Fibroblast of lung (primary cell): Measurements from ENCODE around the gene TSGA10IP. TPM values are rescaled to one million over a fixed set of nuclear protein-coding genes. Genes with fewer than 3 reads are reported as not detected.

Experiments used
- DNase-seq, 2 donors: peaks; one replicate each; pipeline versions ENCODE4 v3.0.0 to v3.0.0-alpha.2; 2010; ENCODE audit warnings: low read depth in 2 of 2
- H2AFZ ChIP-seq: 2 replicates; pipeline ENCODE4 v1.5.1; 2012; ENCODE audit warnings: low read length, control low read depth, inconsistent platforms
- H3K27ac ChIP-seq: 2 replicates; pipeline ENCODE4 v1.5.1; 2011; ENCODE audit warnings: low read length, control low read depth; ENCODE audit not compliant: insufficient read depth
- H3K27me3 ChIP-seq: 2 replicates; pipeline ENCODE4 v1.5.1; 2011; ENCODE audit warnings: mild to moderate bottlenecking, low read length; ENCODE audit not compliant: control insufficient read depth, insufficient read depth
- H3K36me3 ChIP-seq: 2 replicates; pipeline ENCODE4 v1.5.1; 2011; ENCODE audit warnings: low read length; ENCODE audit not compliant: control insufficient read depth, insufficient read depth
- H3K4me1 ChIP-seq: 2 replicates; pipeline ENCODE4 v1.5.1; 2011; ENCODE audit warnings: low read length; ENCODE audit not compliant: control insufficient read depth, insufficient read depth; ENCODE audit errors: extremely low read depth
- H3K4me2 ChIP-seq: 2 replicates; pipeline ENCODE4 v1.5.1; 2011; ENCODE audit warnings: low read length, control low read depth; ENCODE audit not compliant: insufficient read depth; ENCODE audit errors: extremely low read depth
- H3K4me3 ChIP-seq, 4 experiments: fragments of 200-600 bp in 1 of 4; sonication (generic) in 1 of 4; replicated peaks in 1 of 4; 2 replicates each; pipeline ENCODE4 v1.5.1; 2011 to 2016; ENCODE audit warnings: low read length in 4 of 4, low read depth in 3 of 4, mild to moderate bottlenecking in 3 of 4, control low read depth in 2 of 4, inconsistent platforms in 1 of 4, mixed read lengths in 1 of 4; ENCODE audit not compliant: insufficient read depth in 1 of 4; ENCODE audit errors: control extremely low read depth in 1 of 4
- H3K79me2 ChIP-seq: 2 replicates; pipeline ENCODE4 v1.5.1; 2012; ENCODE audit warnings: mild to moderate bottlenecking, low read length, inconsistent platforms; ENCODE audit not compliant: control insufficient read depth, insufficient read depth
- H3K9ac ChIP-seq: 2 replicates; pipeline ENCODE4 v1.5.1; 2011; ENCODE audit warnings: mild to moderate bottlenecking, low read length, control low read depth; ENCODE audit not compliant: insufficient read depth
- H3K9me3 ChIP-seq: 2 replicates; pipeline ENCODE4 v1.5.1; 2012; ENCODE audit warnings: low read depth, low read length; ENCODE audit not compliant: control insufficient read depth, insufficient read depth
- H4K20me1 ChIP-seq: 2 replicates; pipeline ENCODE4 v1.5.1; 2011; ENCODE audit warnings: low read length; ENCODE audit not compliant: control insufficient read depth, insufficient read depth; ENCODE audit errors: extremely low read depth
- CTCF ChIP-seq, 2 donors: IDR thresholded peaks in 1 of 2; conservative IDR thresholded peaks in 1 of 2; 1 replicate in 1 of 2; 2 replicates in 1 of 2; pipeline ENCODE4 v1.5.1; 2011 to 2012; ENCODE audit warnings: low read length in 2 of 2, control low read depth in 1 of 2, inconsistent platforms in 1 of 2, low read depth in 1 of 2, mild to moderate bottlenecking in 1 of 2
- EZH2 ChIP-seq: IDR thresholded peaks from 2 replicates; pipeline ENCODE4 v1.5.1; 2012; ENCODE audit warnings: low read length, control low read depth, mild to moderate bottlenecking; ENCODE audit errors: missing control alignments
- polyA minus RNA-seq: library from RNA; depleted of rRNA, polyadenylated mRNA; stranded (reverse); fragments of >200 nt; gene quantifications from 2 replicates; pipeline ENCODE4 v1.2.3, GENCODE V29; 2011; ENCODE audit warnings: low replicate concordance
- polyA plus RNA-seq, 2 donors: library from polyadenylated mRNA; depleted of rRNA in 1 of 2; stranded (reverse) in 1 of 2; unstranded in 1 of 2; fragments of >200 nt; gene quantifications; 2 replicates each; pipeline ENCODE4 v1.2.1, GENCODE V29; 2011 to 2012; ENCODE audit warnings: missing spikeins in 1 of 2
- total RNA-seq: library from RNA; depleted of rRNA; stranded (reverse); fragments of >200 nt; gene quantifications from 2 replicates; pipeline ENCODE4 v1.2.1, GENCODE V29; 2014

Gene TSGA10IP
- 0.17 TPM in 1 of 2 replicates, not detected in the other for total RNA-seq
- 0.06 TPM in 1 of 2 replicates, not detected in the other for polyA plus RNA-seq
- polyA plus RNA-seq (2012) = 0.18 TPM in 1 of 2 replicates, not detected in the other
- not detected in 2 replicates for polyA minus RNA-seq

- Histone ChIP-seq H3K9ac (no peak within 1 kb of the TSS), H3K9me3 (no peaks in the 10 kb centered on the region), H3K36me3 (no peaks in the 10 kb centered on the region), H3K4me1 (peaks cover 5% of the 10 kb centered on the region), H4K20me1 (no peaks in the 10 kb centered on the region), H3K27me3 (no peaks in the 10 kb centered on the region), H3K4me3 (no peak within 1 kb of the TSS), H3K79me2 (no peaks in the 10 kb centered on the region), H3K27ac (no peak within 1 kb of the TSS), H3K4me2 (no peak within 1 kb of the TSS), H2AFZ (no peak within 1 kb of the TSS)
- no peak for TF ChIP-seq CTCF (conservative IDR thresholded peaks at IDR 0.05 in 1 of 2, IDR thresholded peaks at IDR 0.05 in 1 of 2; ENCODE audit: low read depth in 1 of 2, low read length in 2 of 2)
- TF ChIP-seq EZH2 = no peak
- no peak for DNase-seq
These were observed at the start of gene TSGA10IP for GRCh38 chr11:65945430-65945911. TSGA10IP (plus strand) TSS chr11:65945480; CDS start chr11:65945676, 196 bp downstream.

GRCh38 chr11:65895482-65895981 is 49.7 kb upstream of the TSGA10IP start:
- no peak for DNase-seq
- no peak overlapping the region for H3K9ac ChIP-seq
- no peak overlapping the region for H2AFZ ChIP-seq
- H4K20me1 ChIP-seq = no peaks in the 10 kb centered on the region
- no peaks in the 10 kb centered on the region for H3K27me3 ChIP-seq
- H3K4me1 ChIP-seq = peaks cover 21% of the 10 kb centered on the region
- H3K79me2 ChIP-seq = peaks cover 93% of the 10 kb centered on the region
- H3K9me3 ChIP-seq = no peaks in the 10 kb centered on the region
- peaks cover 26% of the 10 kb centered on the region for H3K36me3 ChIP-seq
- TF ChIP-seq CTCF (conservative IDR thresholded peaks at IDR 0.05 in 1 of 2, IDR thresholded peaks at IDR 0.05 in 1 of 2; ENCODE audit: low read depth in 1 of 2, low read length in 2 of 2) = no peak
- no peak for TF ChIP-seq EZH2
- H3K4me2 ChIP-seq = peak overlapping the region; percentile 48
- peak overlapping the region in 1 of 4 experiments; percentile 82 for H3K4me3 ChIP-seq
- peak overlapping the region; percentile 100 for H3K27ac ChIP-seq

GRCh38 chr11:65896034-65896999 is 49.0 kb upstream of the TSGA10IP start:
- Histone ChIP-seq H2AFZ (no peak overlapping the region), H3K4me1 (peaks cover 24% of the 10 kb centered on the region), H3K79me2 (peaks cover 93% of the 10 kb centered on the region), H3K4me2 (peak overlapping the region; percentile 84), H3K27me3 (no peaks in the 10 kb centered on the region), H3K9ac (peak overlapping the region; percentile 45), H3K27ac (peak overlapping the region; percentile 100), H3K9me3 (no peaks in the 10 kb centered on the region), H3K36me3 (peaks cover 24% of the 10 kb centered on the region), H4K20me1 (no peaks in the 10 kb centered on the region), H3K4me3 (peak overlapping the region; percentile 14 to 96 (median 58))
- DNase-seq = no peak
- TF ChIP-seq CTCF (conservative IDR thresholded peaks at IDR 0.05 in 1 of 2, IDR thresholded peaks at IDR 0.05 in 1 of 2; ENCODE audit: low read depth in 1 of 2, low read length in 2 of 2) = no peak
- no peak for TF ChIP-seq EZH2
